Activated CD8-positive, alpha-beta T cell treated with anti-CD3 and anti-CD28 coated beads for 36 hours (primary cell): Measurements from ENCODE around the gene PRKD2. TPM values are rescaled to one million over a fixed set of nuclear protein-coding genes. Genes with fewer than 3 reads are reported as not detected.

Source experiments
- ATAC-seq: fragments of 200-7000 bp; cut with Tn5 transposase; one replicate; pipeline ENCODE4 v1.10.0; 2021; ENCODE audit warnings: mild to moderate bottlenecking, moderate library complexity
- CTCF ChIA-PET: fragments of 350-600 bp; sonication (Branson Sonifier 250); formaldehyde crosslinking; loops from one replicate; lab custom pipeline; 2021; ENCODE audit warnings: antibody characterized with exemption; lab: Charles Lee
- POLR2A ChIA-PET: fragments of 350-600 bp; sonication (Branson Sonifier 250); formaldehyde crosslinking; loops from one replicate; lab custom pipeline; 2021; ENCODE audit warnings: antibody characterized with exemption; lab: Charles Lee
- DNase-seq: peaks from one replicate; pipeline ENCODE4 v3.0.0-alpha.2; 2020
- H3K27ac Mint-ChIP-seq: one replicate; pipeline ENCODE4 v1.8.0; 2021; ENCODE audit warnings: mild to moderate bottlenecking, mixed read lengths
- H3K27me3 Mint-ChIP-seq: one replicate; pipeline ENCODE4 v1.8.0; 2021; ENCODE audit warnings: mixed read lengths
- H3K36me3 Mint-ChIP-seq: one replicate; pipeline ENCODE4 v1.8.0; 2021; ENCODE audit warnings: low read depth, mixed read lengths
- H3K4me1 Mint-ChIP-seq: one replicate; pipeline ENCODE4 v1.8.0; 2021; ENCODE audit warnings: low read depth, mixed read lengths
- H3K4me3 Mint-ChIP-seq: one replicate; pipeline ENCODE4 v1.8.0; 2021; ENCODE audit warnings: mild to moderate bottlenecking, moderate library complexity, mixed read lengths
- H3K9me3 Mint-ChIP-seq: one replicate; pipeline ENCODE4 v1.8.0; 2021; ENCODE audit warnings: mixed read lengths
- CTCF ChIP-seq: fragments of 200-600 bp; IDR thresholded peaks from one replicate; pipeline ENCODE4 v1.8.0; 2022; ENCODE audit warnings: antibody characterized with exemption, mild to moderate bottlenecking
- intact Hi-C: fragments of 100-400 bp; cut with micrococcal nuclease; formaldehyde crosslinking; loops from one replicate; pipeline ENCODE4 v1.10.0; 2022
- total RNA-seq, 2 experiments: library from RNA; stranded (reverse); gene quantifications; one replicate each; pipeline ENCODE4 v1.2.3, GENCODE V29; 2021

PRKD2 gene
- total RNA-seq, 2 experiments from 2014 or later = 81.1 to 86.0 TPM

GRCh38 chr19:46634656-46635218 is 82.2 kb downstream of the PRKD2 start:
- peaks cover 19% of the 10 kb centered on the region for H3K4me1 Mint-ChIP-seq
- H3K36me3 Mint-ChIP-seq = peaks cover 14% of the 10 kb centered on the region
- no peak for TF ChIP-seq CTCF
- ChIA-PET POLR2A (interaction anchor here (0.6 to 6.9 kb wide), 3 partner anchors 16 to 24 kb away, joined by 3 to 116 read pairs (median 4); partner anchors contain the start of gene PTGIR), CTCF (interaction anchor here (5.3 to 5.4 kb wide), 2 partner anchors 19 to 27 kb away, joined by 30 to 68 read pairs; partner anchors contain the start of gene DACT3)
- intact Hi-C loops = no loop called here
- H3K27ac Mint-ChIP-seq = peak overlapping the region; percentile 9
- no peaks in the 10 kb centered on the region for H3K27me3 Mint-ChIP-seq
- peak overlapping the region; percentile 76 for H3K4me3 Mint-ChIP-seq
- no peaks in the 10 kb centered on the region for H3K9me3 Mint-ChIP-seq
- DNase-seq (peak; percentile 55), ATAC-seq (no peak)

- H3K36me3 Mint-ChIP-seq = peaks cover 14% of the 10 kb centered on the region
- peak overlapping the region; percentile 82 for H3K4me3 Mint-ChIP-seq
- no peaks in the 10 kb centered on the region for H3K27me3 Mint-ChIP-seq
- H3K27ac Mint-ChIP-seq = peak overlapping the region; percentile 66
- no peaks in the 10 kb centered on the region for H3K9me3 Mint-ChIP-seq
- ATAC-seq (peak; percentile 74), DNase-seq (peak; percentile 98)
- no peak for TF ChIP-seq CTCF
- ChIA-PET CTCF (interaction anchor here (5.3 to 5.4 kb wide), 2 partner anchors 18 to 28 kb away, joined by 30 to 68 read pairs; partner anchors contain the start of gene DACT3), POLR2A (interaction anchor here (0.6 to 6.9 kb wide), 5 partner anchors 15 to 33 kb away, joined by 3 to 116 read pairs (median 4); partner anchors contain the start of genes CALM3 and PTGIR)
- intact Hi-C loops = no loop called here
- peaks cover 18% of the 10 kb centered on the region for H3K4me1 Mint-ChIP-seq
These were observed 82.8 kb downstream of the PRKD2 start for GRCh38 chr19:46634045-46634655.

- ATAC-seq = no peak
- no peaks in the 10 kb centered on the region for H3K9me3 Mint-ChIP-seq
- no peak for TF ChIP-seq CTCF
- H3K27ac Mint-ChIP-seq = peak overlapping the region; percentile 66
- H3K4me3 Mint-ChIP-seq = peak overlapping the region; percentile 82
- no peak for DNase-seq
- POLR2A ChIA-PET = interaction anchor here (1.2 to 6.9 kb wide), 3 partner anchors 14 to 32 kb away, joined by 4 to 116 read pairs (median 19); partner anchors contain the start of genes CALM3 and PTGIR
- H3K36me3 Mint-ChIP-seq = peaks cover 14% of the 10 kb centered on the region
- CTCF ChIA-PET = interaction anchor here (0.8 to 5.4 kb wide), 4 partner anchors 11 to 97 kb away, joined by 3 to 68 read pairs (median 28); partner anchors contain the start of gene DACT3
- no peaks in the 10 kb centered on the region for H3K27me3 Mint-ChIP-seq
- intact Hi-C loops = no loop called here
- H3K4me1 Mint-ChIP-seq = peaks cover 21% of the 10 kb centered on the region
These were observed 83.8 kb downstream of the PRKD2 start for GRCh38 chr19:46633130-46633529.

- no peak for TF ChIP-seq CTCF
- CTCF ChIA-PET = interaction anchor here (1.1 to 5.4 kb wide), 5 partner anchors 8 to 97 kb away, joined by 3 to 68 read pairs (median 27); partner anchors contain the start of gene DACT3
- Mint-ChIP-seq H3K27me3 (no peaks in the 10 kb centered on the region), H3K4me1 (peaks cover 28% of the 10 kb centered on the region), H3K36me3 (peaks cover 14% of the 10 kb centered on the region), H3K4me3 (no peak overlapping the region), H3K9me3 (no peaks in the 10 kb centered on the region), H3K27ac (no peak overlapping the region)
- intact Hi-C loops = no loop called here
- POLR2A ChIA-PET = interaction anchor here (1.0 to 6.9 kb wide), 4 partner anchors 12 to 30 kb away, joined by 3 to 116 read pairs (median 14); partner anchors contain the start of genes CALM3 and PTGIR
- DNase-seq = no peak
- ATAC-seq = no peak
These were observed 85.4 kb downstream of the PRKD2 start for GRCh38 chr19:46631481-46631880.
